Measurements from ENCODE around the gene RIN3. TPM values are rescaled to one million over a fixed set of nuclear protein-coding genes. Genes with fewer than 3 reads are reported as not detected.

Gene RIN3
- total RNA-seq, 4 donors from 2014 or later: 6.2 to 29.8 (median 12.2) TPM

DNA sequence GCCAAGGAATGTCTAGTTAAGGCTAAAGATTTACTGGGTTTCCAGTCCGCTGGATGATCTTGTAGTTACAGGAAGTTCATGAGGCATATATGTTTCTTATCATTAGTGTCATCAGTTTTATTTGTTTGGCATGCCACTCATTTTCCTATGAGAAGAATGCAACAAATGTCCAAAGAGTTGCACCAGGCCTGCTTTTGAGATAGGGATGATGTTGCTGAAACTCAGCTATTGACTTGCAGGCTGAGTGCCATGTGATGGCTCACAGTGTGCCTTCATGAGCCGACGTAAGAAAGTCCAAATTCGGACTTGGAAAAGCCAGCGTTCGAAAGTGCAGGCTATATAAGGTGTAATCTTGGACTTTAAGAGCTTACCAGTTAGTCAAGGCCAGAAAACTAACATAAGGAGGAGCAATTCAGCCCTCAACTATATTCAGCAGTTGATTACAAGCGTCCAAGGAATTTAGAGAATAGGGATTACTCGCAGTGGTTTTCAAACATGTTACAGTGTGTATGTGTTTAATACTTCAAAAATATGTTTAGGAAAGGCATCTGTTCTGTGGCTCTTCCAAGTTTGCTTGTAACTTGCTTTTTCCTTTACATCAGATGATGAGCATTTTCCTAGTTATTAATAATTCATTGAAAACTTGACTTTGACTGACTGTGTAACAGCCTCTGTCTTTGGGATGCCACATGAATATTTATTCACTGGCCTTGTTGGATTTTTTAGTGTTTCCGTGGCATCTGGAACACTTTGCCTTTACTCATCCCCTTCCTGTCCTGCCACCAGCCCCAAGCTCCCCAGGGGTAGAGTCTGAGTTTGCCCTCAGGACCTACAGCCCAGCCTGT is 133.6 kb downstream of the RIN3 start:
- Histone ChIP-seq H3K4me1 (peaks cover 24 to 31% of the 10 kb centered on the region in 2 donors), H3K9me3 (no peaks in the 10 kb centered on the region), H3K4me3 (no peak overlapping the region), H3K27me3 (no peaks in the 10 kb centered on the region), H3K27ac (peak overlapping the region; percentile 97 to 100), H3K36me3 (no peaks in the 10 kb centered on the region)
- TF ChIP-seq POLR2A (IDR thresholded peaks at IDR 0.05) (peak; percentile 24 to 47), CTCF (IDR thresholded peaks at IDR 0.05) (no peak)
- peak; percentile 80 to 89 for DNase-seq
- intact Hi-C loops (cut with DNase I; ENCODE audit: low total_unique reads): no loop called here

DNA sequence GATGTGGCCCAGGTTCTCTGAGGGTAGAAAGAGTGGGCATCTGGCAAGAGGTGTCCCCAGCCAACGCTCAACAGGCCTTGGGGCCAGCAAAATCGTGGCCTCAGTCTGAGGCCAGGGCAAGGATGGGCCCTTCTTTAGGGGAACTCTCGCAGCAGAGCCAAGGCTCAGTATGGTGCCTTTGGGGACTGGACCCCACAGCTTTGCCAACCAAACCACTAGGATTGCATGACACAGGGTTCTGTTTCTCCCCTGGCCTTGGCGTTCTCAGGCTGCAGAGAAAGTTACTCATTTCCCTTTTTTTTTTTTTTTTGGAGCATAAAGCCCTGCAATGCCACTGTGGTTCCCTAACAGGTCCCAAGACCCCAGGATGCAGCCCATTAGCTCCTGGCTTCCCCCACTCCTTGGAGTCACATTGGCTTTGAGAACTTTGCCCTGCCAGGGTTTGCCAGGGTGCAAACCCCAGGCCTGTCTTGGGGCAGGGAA is 134.3 kb downstream of the RIN3 start:
- H3K9me3 ChIP-seq: no peaks in the 10 kb centered on the region
- no peaks in the 10 kb centered on the region for H3K27me3 ChIP-seq
- TF ChIP-seq POLR2A (IDR thresholded peaks at IDR 0.05) (no peak), CTCF (IDR thresholded peaks at IDR 0.05) (no peak)
- H3K27ac ChIP-seq: peak overlapping the region; percentile 97 to 100
- H3K4me1 ChIP-seq: peaks cover 24 to 31% of the 10 kb centered on the region in 2 donors
- no peak overlapping the region for H3K4me3 ChIP-seq
- intact Hi-C loops (cut with DNase I; ENCODE audit: low total_unique reads): no loop called here
- no peak for DNase-seq
- no peaks in the 10 kb centered on the region for H3K36me3 ChIP-seq

DNA sequence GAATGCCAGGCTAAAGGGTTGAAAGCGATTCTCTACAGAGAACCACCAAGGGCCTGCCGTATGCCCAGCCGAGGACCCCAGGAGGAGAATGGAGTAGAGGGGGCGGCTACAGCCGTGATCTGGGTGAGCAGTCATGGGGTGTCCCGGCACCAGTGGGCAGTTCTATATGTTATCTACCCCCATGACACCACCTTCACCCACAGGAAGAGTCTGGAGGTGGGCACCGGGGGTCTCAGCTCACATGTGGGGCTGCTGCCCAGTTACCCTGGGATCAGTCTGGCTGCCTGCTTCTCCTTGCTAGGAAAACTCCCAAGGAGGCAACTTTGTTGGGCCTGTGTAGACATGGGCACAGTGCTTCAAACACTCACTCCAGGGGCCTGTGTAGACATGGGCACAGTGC is 135.5 kb downstream of the RIN3 start:
- intact Hi-C loops (cut with DNase I; ENCODE audit: low total_unique reads): no loop called here
- H3K27ac ChIP-seq: peak overlapping the region; percentile 97 to 100
- H3K4me3 ChIP-seq: no peak overlapping the region
- no peaks in the 10 kb centered on the region for H3K36me3 ChIP-seq
- H3K27me3 ChIP-seq: no peaks in the 10 kb centered on the region
- no peak for DNase-seq
- H3K9me3 ChIP-seq: no peaks in the 10 kb centered on the region
- no peak for TF ChIP-seq CTCF (IDR thresholded peaks at IDR 0.05)
- no peak for TF ChIP-seq POLR2A (IDR thresholded peaks at IDR 0.05)
- H3K4me1 ChIP-seq: peaks cover 24 to 31% of the 10 kb centered on the region in 2 donors

DNA sequence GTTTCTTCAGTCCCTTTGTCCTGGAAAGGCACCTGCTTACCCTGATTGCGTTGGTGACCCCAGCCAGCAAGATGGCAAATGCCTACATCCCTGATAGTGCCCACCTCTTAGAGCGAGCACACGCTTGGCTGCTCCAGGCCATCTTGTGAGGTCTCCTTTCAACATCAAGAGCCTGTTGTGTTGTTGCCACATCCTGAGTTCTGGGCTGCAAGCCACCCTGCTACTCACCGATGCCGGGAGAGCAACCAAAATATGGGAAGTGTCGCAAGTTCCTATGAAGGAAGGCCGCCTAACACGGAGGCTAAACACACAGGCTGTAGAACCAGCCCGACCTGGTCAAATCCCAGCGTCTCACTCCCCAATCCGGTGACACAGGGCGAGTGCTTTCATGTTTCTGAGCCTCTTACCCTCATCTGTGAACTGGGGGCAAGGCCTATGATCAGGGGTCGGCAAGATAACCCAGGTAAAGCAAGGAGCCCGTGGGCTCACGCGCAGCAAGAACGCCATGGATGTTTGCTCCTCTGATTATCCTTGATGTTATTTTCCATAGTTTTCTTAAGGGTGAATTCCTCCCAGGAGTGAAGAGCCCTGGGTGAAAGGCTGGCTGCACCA is 136.5 kb downstream of the RIN3 start:
- no peaks in the 10 kb centered on the region for H3K9me3 ChIP-seq
- H3K27ac ChIP-seq: peak overlapping the region; percentile 97 to 100
- TF ChIP-seq CTCF (IDR thresholded peaks at IDR 0.05) (no peak), POLR2A (IDR thresholded peaks at IDR 0.05) (peak in 1 of 2 donors; percentile 25)
- intact Hi-C loops (cut with DNase I; ENCODE audit: low total_unique reads): no loop called here
- H3K4me1 ChIP-seq: peaks cover 24 to 25% of the 10 kb centered on the region in 2 donors
- H3K4me3 ChIP-seq: no peak overlapping the region
- peak; percentile 73 to 88 for DNase-seq
- no peaks in the 10 kb centered on the region for H3K27me3 ChIP-seq
- H3K36me3 ChIP-seq: no peaks in the 10 kb centered on the region

- H3K4me3 ChIP-seq: no peak overlapping the region
- TF ChIP-seq POLR2A (IDR thresholded peaks at IDR 0.05): no peak
- TF ChIP-seq CTCF (IDR thresholded peaks at IDR 0.05): no peak
- no peaks in the 10 kb centered on the region for H3K36me3 ChIP-seq
- H3K4me1 ChIP-seq: peaks cover 23 to 24% of the 10 kb centered on the region in 2 donors
- H3K9me3 ChIP-seq: no peaks in the 10 kb centered on the region
- intact Hi-C loops (cut with DNase I; ENCODE audit: low total_unique reads): no loop called here
- no peaks in the 10 kb centered on the region for H3K27me3 ChIP-seq
- no peak for DNase-seq
- H3K27ac ChIP-seq: peak overlapping the region; percentile 97 to 100
These were observed 137.1 kb downstream of the RIN3 start for GRCh38 chr14:92650581-92651105.
